Small intestine (tissue), 7 donors: ENCODE measurements around the gene PPP1CA. TPM values are rescaled to one million over a fixed set of nuclear protein-coding genes. Genes with fewer than 3 reads are reported as not detected.

Experiments used
- DNase-seq, 2 donors: peaks; one replicate each; pipeline versions ENCODE4 v3.0.0 to v3.0.0-alpha.2; 2013
- FAIRE-seq: peaks from 2 replicates; lab custom pipeline; 2012; peaks lifted over from hg19 to GRCh38; lab: Jason Lieb, UNC
- H3K27ac ChIP-seq, 3 donors: one replicate each; pipeline ENCODE4 v1.5.1; 2013; ENCODE audit warnings: low read length in 2 of 3, mild to moderate bottlenecking in 2 of 3, control low read depth in 1 of 3, inconsistent platforms in 1 of 3, low read depth in 1 of 3, moderate library complexity in 1 of 3
- H3K27me3 ChIP-seq, 3 donors: one replicate each; pipeline ENCODE4 v1.6.1; 2013; ENCODE audit warnings: low read length in 3 of 3, inconsistent platforms in 1 of 3; ENCODE audit not compliant: control insufficient read depth in 3 of 3, insufficient read depth in 3 of 3
- H3K36me3 ChIP-seq, 3 donors: one replicate each; pipeline ENCODE4 v1.6.1; 2013; ENCODE audit warnings: low read length in 3 of 3, inconsistent platforms in 1 of 3, low read depth in 1 of 3, mild to moderate bottlenecking in 1 of 3, moderate library complexity in 1 of 3; ENCODE audit not compliant: control insufficient read depth in 3 of 3, insufficient read depth in 2 of 3
- H3K4me1 ChIP-seq, 3 donors: one replicate each; pipeline ENCODE4 v1.6.1; 2013; ENCODE audit warnings: low read length in 2 of 3, inconsistent platforms in 1 of 3, low read depth in 1 of 3, mild to moderate bottlenecking in 1 of 3, moderate library complexity in 1 of 3; ENCODE audit not compliant: control insufficient read depth in 3 of 3, insufficient read depth in 2 of 3
- H3K4me3 ChIP-seq, 3 donors: one replicate each; pipeline ENCODE4 v1.5.1; 2013; ENCODE audit warnings: low read length in 3 of 3, control low read depth in 1 of 3, inconsistent platforms in 1 of 3, low read depth in 1 of 3, mild to moderate bottlenecking in 1 of 3, moderate library complexity in 1 of 3
- H3K9me3 ChIP-seq, 2 donors: one replicate each; pipeline ENCODE4 v1.6.1; 2013; ENCODE audit warnings: low read depth in 1 of 2, low read length in 1 of 2; ENCODE audit not compliant: control insufficient read depth in 2 of 2, insufficient read depth in 1 of 2
- WGBS, 3 donors: extraction: QIAGEN DNeasy Blood & Tissue Kit; methylation state at CpG; one replicate each; pipeline ENCODE4 v1.1.7; 2013; 5-methylcytosine and 5-hydroxymethylcytosine counted together
- polyA plus RNA-seq, 4 donors: library from polyadenylated mRNA; stranded (reverse) in 3 of 4; unstranded in 1 of 4; fragments of 200-250 nt in 3 of 4; fragments of 120-200 nt in 1 of 4; gene quantifications; one replicate each; pipeline versions ENCODE4 v1.2.1 to v1.2.3, GENCODE V29; 2013
- donor health status: healthy with polysubstance abuse.
- donor health status: control.
- donor health status: control.
- donor health status: Bipolar disorder and iron deficiency.
- donor health status: healthy.

The PPP1CA gene
- polyA plus RNA-seq, 4 donors = 123 to 211 (median 187) TPM

DNA sequence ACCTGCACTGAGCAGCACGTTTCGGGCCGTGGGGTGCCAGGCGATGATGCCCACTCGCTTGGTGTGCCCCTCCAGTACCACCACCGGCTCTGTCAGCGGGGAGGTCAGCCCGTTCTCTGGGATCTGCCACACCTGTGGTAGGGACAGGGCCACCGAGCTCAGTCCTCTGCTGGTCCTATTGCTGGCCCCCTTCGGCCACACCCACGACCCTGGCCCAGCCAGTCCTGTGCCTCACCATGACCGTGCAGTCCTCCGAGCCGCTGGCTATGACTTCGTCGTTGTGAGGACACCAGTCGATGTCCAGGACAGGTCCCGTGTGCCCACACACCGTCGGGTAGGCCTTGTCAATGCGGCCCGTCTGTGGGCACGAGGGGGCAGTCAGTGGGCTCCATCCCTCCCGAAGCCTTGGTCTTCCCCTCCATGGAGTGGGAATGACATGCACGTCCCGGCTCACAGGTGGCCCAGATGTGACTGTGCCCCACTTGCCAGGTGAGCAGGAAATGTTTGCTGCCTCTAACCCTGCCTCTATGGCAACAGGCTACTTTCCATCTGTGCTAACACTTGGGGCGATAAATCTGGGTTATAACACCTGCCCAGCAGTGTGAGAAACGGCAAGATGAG, 40.2 kb upstream of the PPP1CA start:
- peaks cover 0 to 58% (median 2%) of the 10 kb centered on the region in 3 donors for H3K36me3 ChIP-seq
- H3K27ac ChIP-seq = peak overlapping the region in 1 of 3 donors; percentile 15
- no peaks in the 10 kb centered on the region for H3K9me3 ChIP-seq
- no peak for FAIRE-seq
- WGBS, 3 donors = 79 to 83% (median 81%) methylated on average over 28 of the region's 28 CpGs
- peaks cover 0 to 14% (median 5%) of the 10 kb centered on the region in 3 donors for H3K4me1 ChIP-seq
- peak overlapping the region in 2 of 3 donors; percentile 64 to 98 for H3K4me3 ChIP-seq
- no peak for DNase-seq
- H3K27me3 ChIP-seq = no peaks in the 10 kb centered on the region

DNA sequence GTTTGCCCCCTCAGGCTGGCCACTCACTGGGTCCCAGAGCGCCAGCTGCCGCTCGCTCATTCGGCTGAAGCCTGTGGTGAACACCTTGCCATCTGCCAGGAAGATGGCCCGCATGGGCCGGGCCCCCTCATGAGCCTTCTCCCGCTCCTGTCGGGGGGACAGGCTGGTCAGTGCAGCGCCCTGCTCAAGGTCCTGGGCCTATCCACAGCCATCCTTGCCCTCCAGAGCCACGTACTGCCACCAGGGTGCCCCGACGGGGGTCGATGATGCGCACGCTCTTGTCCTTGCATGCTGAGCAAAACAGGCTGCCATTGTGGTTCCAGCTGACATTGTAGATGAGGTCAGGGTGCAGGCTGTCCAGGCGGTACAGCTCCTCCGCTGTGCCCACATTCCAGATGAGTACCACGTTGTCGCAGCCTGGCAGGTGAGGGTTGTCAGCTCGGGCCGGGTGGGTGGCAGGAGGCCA, 39.5 kb upstream of the PPP1CA start:
- H3K27me3 ChIP-seq = no peaks in the 10 kb centered on the region
- 86 to 88% (median 87%) methylated on average over 21 of the region's 21 CpGs for WGBS, 3 donors
- H3K9me3 ChIP-seq = no peaks in the 10 kb centered on the region
- no peak overlapping the region for H3K27ac ChIP-seq
- peaks cover 0 to 14% (median 5%) of the 10 kb centered on the region in 3 donors for H3K4me1 ChIP-seq
- FAIRE-seq (no peak), DNase-seq (no peak)
- peaks cover 0 to 64% (median 2%) of the 10 kb centered on the region in 3 donors for H3K36me3 ChIP-seq
- no peak overlapping the region for H3K4me3 ChIP-seq

DNA sequence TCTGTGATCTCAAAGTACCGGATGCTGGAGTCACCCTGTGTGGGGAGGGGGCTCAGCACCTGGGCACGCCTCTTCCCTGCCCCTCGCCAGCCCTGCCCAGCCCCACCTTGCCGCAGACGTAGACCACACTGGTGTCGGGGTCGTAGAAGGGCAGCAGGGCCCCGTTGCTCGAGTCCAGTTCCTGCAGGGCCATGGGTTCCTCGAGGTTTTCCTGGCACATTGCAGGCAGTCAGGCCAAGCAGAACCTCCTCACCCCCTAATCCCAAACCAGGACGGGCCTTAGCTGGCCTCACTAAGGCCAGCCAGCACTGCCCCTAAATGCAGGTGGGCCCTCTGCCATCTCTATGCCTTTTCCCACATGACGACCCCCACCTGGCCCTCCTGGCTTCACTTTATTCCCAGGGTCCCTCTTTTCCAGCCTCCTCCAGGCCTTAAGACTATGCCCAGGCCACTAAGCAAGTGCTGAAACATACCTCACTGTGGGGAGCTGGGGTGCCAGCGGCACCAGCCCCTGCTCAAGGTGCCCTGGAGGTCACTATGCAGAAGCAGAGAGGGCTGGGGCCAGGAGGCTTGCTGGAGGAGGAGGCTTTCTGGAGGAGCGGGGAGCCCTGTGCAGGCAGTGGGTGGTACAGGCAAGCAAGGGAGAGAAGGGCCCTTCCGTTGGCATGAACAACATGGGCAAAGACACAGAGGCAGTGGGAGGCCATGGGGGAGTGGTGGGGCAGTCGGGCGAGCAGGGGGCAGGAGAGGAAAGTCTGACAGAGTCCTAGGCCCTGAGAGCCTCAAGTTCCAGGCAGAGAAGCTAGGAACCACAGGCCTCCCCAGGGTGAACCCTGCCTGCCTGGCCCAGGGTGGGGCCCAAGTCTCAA, 38.8 kb upstream of the PPP1CA start:
- FAIRE-seq (no peak), DNase-seq (no peak)
- Histone ChIP-seq H3K4me3 (no peak overlapping the region), H3K4me1 (peaks cover 0 to 14% (median 5%) of the 10 kb centered on the region in 3 donors), H3K36me3 (peaks cover 0 to 71% (median 4%) of the 10 kb centered on the region in 3 donors), H3K27ac (peak overlapping the region in 2 of 3 donors; percentile 11 to 42), H3K27me3 (no peaks in the 10 kb centered on the region), H3K9me3 (no peaks in the 10 kb centered on the region)
- 71 to 74% (median 73%) methylated on average over 16 to 17 of the region's 17 CpGs for WGBS, 3 donors

DNA sequence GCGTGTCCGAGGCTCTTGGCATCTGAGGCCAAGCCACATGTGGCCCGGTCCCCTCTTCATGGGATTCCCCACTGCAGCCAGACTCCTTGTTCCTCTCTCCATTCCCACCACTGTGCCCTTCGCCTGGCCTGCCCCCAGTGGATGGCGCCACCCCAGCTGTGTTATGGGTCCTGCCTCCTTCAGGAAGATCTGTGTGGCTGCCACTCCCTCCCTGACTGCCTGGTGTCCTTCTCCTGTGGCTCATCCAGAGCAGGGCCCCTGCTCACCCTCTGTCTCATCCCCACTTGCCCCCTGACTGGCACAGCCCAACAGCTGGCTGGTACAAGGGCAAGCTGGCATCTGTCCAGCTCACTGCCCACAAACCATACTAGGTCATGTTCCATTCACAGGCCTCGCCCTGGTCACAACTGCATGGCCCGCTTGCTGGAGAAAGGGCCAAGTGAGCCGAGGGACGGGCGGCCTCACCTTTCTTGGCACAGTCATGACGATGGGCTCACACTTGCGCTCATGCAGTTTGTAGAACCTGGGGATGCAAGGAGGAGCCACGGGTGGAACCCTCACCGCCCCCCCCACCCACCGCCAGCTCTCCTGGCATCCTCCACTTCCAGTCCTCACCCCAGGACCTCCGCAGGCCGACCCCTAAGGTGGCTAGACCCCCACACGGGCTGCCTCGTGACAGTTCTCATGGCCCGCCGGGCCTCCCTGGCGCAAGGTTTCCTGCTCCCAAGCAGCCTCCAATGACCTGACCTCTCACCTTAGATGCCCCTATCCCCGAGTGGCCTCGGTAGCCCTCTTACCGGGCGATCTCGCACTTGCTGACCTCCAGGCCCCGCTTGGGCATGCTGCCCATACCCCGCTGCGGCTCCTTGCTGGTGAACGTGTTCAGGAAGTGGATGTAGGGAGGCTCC, 37.9 kb upstream of the PPP1CA start:
- Histone ChIP-seq H3K4me1 (peaks cover 0 to 13% (median 3%) of the 10 kb centered on the region in 3 donors), H3K9me3 (no peaks in the 10 kb centered on the region), H3K4me3 (no peak overlapping the region), H3K36me3 (peaks cover 0 to 78% (median 8%) of the 10 kb centered on the region in 3 donors), H3K27ac (peak overlapping the region in 1 of 3 donors; percentile 62), H3K27me3 (no peaks in the 10 kb centered on the region)
- FAIRE-seq (no peak), DNase-seq (peak in 1 of 2 donors; percentile 32)
- WGBS, 3 donors = 70 to 76% (median 72%) methylated on average over 31 of the region's 31 CpGs

DNA sequence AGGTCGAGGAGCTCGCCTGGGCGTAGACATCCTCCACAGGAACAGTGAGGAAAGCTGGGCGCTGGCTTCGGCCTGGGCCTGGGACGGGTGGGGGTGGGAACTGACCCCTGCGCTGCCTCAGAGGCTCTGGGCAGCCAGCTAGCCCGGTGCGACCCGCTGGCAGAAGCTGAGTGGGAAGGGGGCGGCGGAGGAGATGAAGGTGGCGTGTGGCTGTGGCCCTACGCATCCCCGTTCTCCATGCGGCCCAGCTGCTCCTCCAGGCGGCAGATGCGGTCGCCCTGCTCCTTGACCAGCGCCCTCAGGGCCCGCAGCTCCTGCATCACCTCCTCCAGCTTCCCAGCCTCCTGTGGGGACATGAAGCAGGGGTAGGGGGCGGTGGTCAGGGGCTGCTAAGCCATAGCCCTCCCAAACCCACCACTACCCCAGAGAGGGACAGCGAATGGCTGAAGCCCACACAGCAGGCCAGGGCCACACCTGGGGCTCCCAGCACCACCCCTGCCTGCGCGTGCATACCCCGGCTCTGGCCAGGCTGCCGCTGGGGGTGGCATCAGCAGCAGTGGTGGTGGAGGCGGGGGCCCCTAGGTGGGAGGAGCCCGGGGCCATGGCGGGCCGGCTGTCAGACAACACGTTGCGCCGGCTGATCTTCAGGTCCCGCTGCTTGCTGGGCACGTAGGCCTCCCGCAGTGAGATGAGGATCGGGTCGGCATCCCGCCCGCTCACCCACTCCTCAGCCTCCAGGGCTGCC, 36.7 kb upstream of the PPP1CA start:
- 68 to 79% (median 70%) methylated on average over 31 to 41 of the region's 41 CpGs for WGBS, 3 donors
- DNase-seq = peak in 1 of 2 donors; percentile 31
- peak overlapping the region in 2 of 3 donors; percentile 13 to 87 for H3K27ac ChIP-seq
- peak overlapping the region in 1 of 3 donors; percentile 58 for H3K4me3 ChIP-seq
- peaks cover 0 to 9% (median 3%) of the 10 kb centered on the region in 3 donors for H3K4me1 ChIP-seq
- H3K9me3 ChIP-seq = no peaks in the 10 kb centered on the region
- H3K27me3 ChIP-seq = no peaks in the 10 kb centered on the region
- no peak for FAIRE-seq
- H3K36me3 ChIP-seq = peaks cover 0 to 90% (median 8%) of the 10 kb centered on the region in 3 donors

DNA sequence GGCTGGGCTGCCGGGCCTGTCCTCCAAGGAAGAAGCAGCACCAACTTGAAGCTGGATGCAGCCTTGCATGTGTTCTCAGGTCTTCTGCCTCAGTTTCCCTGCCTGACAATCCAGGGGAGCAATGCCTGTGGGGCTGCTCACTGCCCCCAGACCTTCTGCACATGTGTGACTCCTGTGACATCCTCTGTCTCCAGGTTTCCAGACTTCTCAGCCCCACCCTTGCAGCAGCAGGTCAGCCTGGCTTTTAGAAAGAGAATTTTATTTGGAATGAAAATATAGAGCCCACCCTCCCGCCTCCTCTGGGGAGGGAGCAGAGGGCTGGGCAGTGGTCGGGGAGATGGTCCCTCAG, 36.1 kb upstream of the PPP1CA start:
- H3K9me3 ChIP-seq = no peaks in the 10 kb centered on the region
- WGBS, 3 donors = 55 to 78% (median 57%) methylated on average over 3 of the region's 3 CpGs

DNA sequence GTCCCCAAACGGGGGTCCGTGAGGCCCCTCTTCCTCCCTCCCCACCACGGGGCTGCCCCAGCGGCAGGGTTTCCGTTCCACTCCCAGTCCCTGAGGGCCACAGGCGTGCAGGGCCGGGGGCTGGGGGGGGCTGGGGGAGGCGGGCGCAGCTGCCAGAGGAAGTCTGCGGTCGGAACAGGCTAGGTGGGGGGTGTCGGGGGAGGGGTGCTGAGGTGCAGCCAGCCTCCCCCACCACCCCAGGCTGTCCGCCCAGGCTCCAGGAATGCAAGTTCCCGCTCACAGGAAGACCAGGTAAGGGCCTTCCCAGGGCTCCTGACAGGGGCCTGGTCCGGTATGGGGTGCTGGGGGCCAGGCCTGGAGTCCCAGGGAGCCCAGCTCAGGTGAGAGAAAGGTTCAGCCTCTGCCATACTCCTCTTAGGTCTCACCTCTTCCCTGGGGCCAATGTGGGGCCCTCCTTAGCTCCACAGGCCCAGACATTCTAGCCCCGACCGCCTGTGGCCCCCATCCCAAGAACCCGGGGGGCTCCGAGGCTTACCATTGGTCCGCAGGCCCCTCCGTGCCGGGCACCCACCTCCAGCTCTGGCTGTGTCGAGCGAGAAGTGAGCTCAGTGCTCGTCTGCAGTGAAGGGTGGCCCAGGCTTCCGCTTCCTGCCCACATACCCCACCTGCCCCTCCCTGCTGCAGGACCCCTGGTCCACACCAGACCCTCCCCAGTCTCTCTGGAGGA, 35.6 kb upstream of the PPP1CA start, which contains the start of gene PTPRCAP:
PTPRCAP (minus strand) TSS at position 601 of the 727 bp plus-strand sequence; CDS start at position 538, 63 bp downstream.
- H3K36me3 ChIP-seq = peaks cover 2 to 97% (median 11%) of the 10 kb centered on the region in 3 donors
- FAIRE-seq = no peak
- WGBS, 3 donors = 61 to 79% (median 71%) methylated on average over 18 to 26 of the region's 26 CpGs

More for the DNA sequence above, 36.1 kb upstream of the PPP1CA start:
- Histone ChIP-seq H3K27ac (peak overlapping the region in 2 of 3 donors; percentile 73 to 87), H3K27me3 (no peaks in the 10 kb centered on the region), H3K4me1 (peaks cover 0 to 8% (median 3%) of the 10 kb centered on the region in 3 donors), H3K36me3 (peaks cover 0 to 94% (median 8%) of the 10 kb centered on the region in 3 donors), H3K4me3 (peak overlapping the region; percentile 11 to 58 (median 53))
- DNase-seq (no peak), FAIRE-seq (no peak)

More for the DNA sequence above, 35.6 kb upstream of the PPP1CA start, which contains the start of gene PTPRCAP:
- Histone ChIP-seq H3K9me3 (no peaks in the 10 kb centered on the region), H3K27ac (peak within 1 kb of the TSS in 2 of 3 donors; percentile 73 to 87), H3K27me3 (no peaks in the 10 kb centered on the region), H3K4me3 (peak within 1 kb of the TSS; percentile 11 to 58 (median 53)), H3K4me1 (peaks cover 0 to 3% (median 3%) of the 10 kb centered on the region in 3 donors)
- peak in 1 of 2 donors; percentile 53 for DNase-seq
